Endothelial cell (in vitro differentiated cells): ENCODE measurements around the gene SLC40A1. TPM values are rescaled to one million over a fixed set of nuclear protein-coding genes. Genes with fewer than 3 reads are reported as not detected.

ENCODE experiments used
- DNase-seq: peaks from one replicate; pipeline ENCODE4 v3.0.0; 2021; ENCODE audit warnings: low spot score
- H3K27ac Mint-ChIP-seq: one replicate; pipeline ENCODE4 v1.8.0; 2021; ENCODE audit warnings: mixed read lengths, inconsistent platforms; ENCODE audit not compliant: unreplicated experiment
- H3K27me3 Mint-ChIP-seq: one replicate; pipeline ENCODE4 v1.8.0; 2021; ENCODE audit warnings: mild to moderate bottlenecking, moderate library complexity, mixed read lengths, inconsistent platforms; ENCODE audit not compliant: unreplicated experiment
- H3K36me3 Mint-ChIP-seq: one replicate; pipeline ENCODE4 v1.8.0; 2021; ENCODE audit warnings: mild to moderate bottlenecking, low read depth, mixed read lengths, inconsistent platforms; ENCODE audit not compliant: unreplicated experiment
- H3K4me1 Mint-ChIP-seq: one replicate; pipeline ENCODE4 v1.8.0; 2021; ENCODE audit warnings: mild to moderate bottlenecking, mixed read lengths, inconsistent platforms; ENCODE audit not compliant: unreplicated experiment
- H3K4me3 Mint-ChIP-seq: one replicate; pipeline ENCODE4 v1.8.0; 2021; ENCODE audit warnings: mild to moderate bottlenecking, mixed read lengths, inconsistent platforms; ENCODE audit not compliant: unreplicated experiment
- H3K9me3 Mint-ChIP-seq: one replicate; pipeline ENCODE4 v1.8.0; 2021; ENCODE audit warnings: mixed read lengths, inconsistent platforms; ENCODE audit not compliant: unreplicated experiment
- CTCF ChIP-seq: fragments of 200-600 bp; sonication (generic); IDR thresholded peaks from one replicate; pipeline ENCODE4 v1.5.0; 2021; ENCODE audit warnings: antibody characterized with exemption; ENCODE audit not compliant: unreplicated experiment
- total RNA-seq: library from RNA; stranded (reverse); fragmentation: NEBNext Ultra II Directional; extraction: Animal tissue kit (Norgen Biotek cat#: 25700); gene quantifications from one replicate; pipeline ENCODE4 v1.2.1, GENCODE V29; 2021; ENCODE audit not compliant: unreplicated experiment

Gene SLC40A1
- total RNA-seq, 1 donor from 2014 or later = 90.9 TPM

- Mint-ChIP-seq H3K27me3 (peaks cover 5% of the 10 kb centered on the region), H3K36me3 (peaks cover 20% of the 10 kb centered on the region), H3K27ac (peak overlapping the region; percentile 21)
These were observed 900 bp downstream of the SLC40A1 start for GRCh38 chr2:189579585-189580186.

GRCh38 chr2:189578272-189578950, 2.2 kb downstream of the SLC40A1 start:
- peaks cover 2% of the 10 kb centered on the region for H3K27me3 Mint-ChIP-seq

More at GRCh38 chr2:189579585-189580186, 900 bp downstream of the SLC40A1 start:
- Mint-ChIP-seq H3K4me3 (peak overlapping the region; percentile 94), H3K9me3 (no peaks in the 10 kb centered on the region), H3K4me1 (peaks cover 56% of the 10 kb centered on the region)
- TF ChIP-seq CTCF = no peak
- no peak for DNase-seq

GRCh38 chr2:189577121-189577520, 3.5 kb downstream of the SLC40A1 start:
- H3K4me3 Mint-ChIP-seq = peak overlapping the region; percentile 89
- no peak overlapping the region for H3K27ac Mint-ChIP-seq
- no peak for TF ChIP-seq CTCF
- no peak for DNase-seq
- H3K9me3 Mint-ChIP-seq = no peaks in the 10 kb centered on the region
- peaks cover 2% of the 10 kb centered on the region for H3K27me3 Mint-ChIP-seq
- H3K36me3 Mint-ChIP-seq = peaks cover 41% of the 10 kb centered on the region
- peaks cover 46% of the 10 kb centered on the region for H3K4me1 Mint-ChIP-seq

More at GRCh38 chr2:189578272-189578950, 2.2 kb downstream of the SLC40A1 start:
- no peak overlapping the region for H3K27ac Mint-ChIP-seq
- TF ChIP-seq CTCF = no peak
- H3K4me1 Mint-ChIP-seq = peaks cover 55% of the 10 kb centered on the region
- DNase-seq = no peak
- peaks cover 28% of the 10 kb centered on the region for H3K36me3 Mint-ChIP-seq
- H3K9me3 Mint-ChIP-seq = no peaks in the 10 kb centered on the region
- peak overlapping the region; percentile 94 for H3K4me3 Mint-ChIP-seq

GRCh38 chr2:189576396-189576795, 4.2 kb downstream of the SLC40A1 start:
- TF ChIP-seq CTCF = no peak
- peaks cover 39% of the 10 kb centered on the region for H3K4me1 Mint-ChIP-seq
- no peak for DNase-seq
- H3K9me3 Mint-ChIP-seq = no peaks in the 10 kb centered on the region
- no peak overlapping the region for H3K27ac Mint-ChIP-seq
- peak overlapping the region; percentile 79 for H3K4me3 Mint-ChIP-seq
- H3K36me3 Mint-ChIP-seq = peaks cover 41% of the 10 kb centered on the region
- peaks cover 2% of the 10 kb centered on the region for H3K27me3 Mint-ChIP-seq
